Lung microvascular endothelial cell (primary cell): ENCODE measurements around the gene RWDD4. TPM values are rescaled to one million over a fixed set of nuclear protein-coding genes. Genes with fewer than 3 reads are reported as not detected.

ENCODE experiments used
- DNase-seq, 2 donors: peaks; one replicate each; pipeline versions ENCODE4 v3.0.0 to v3.0.0-alpha.2; 2010; ENCODE audit warnings: low read depth in 2 of 2
- total RNA-seq: library from RNA; depleted of rRNA; stranded (reverse); fragments of >200 nt; gene quantifications from 2 replicates; pipeline ENCODE4 v1.2.1, GENCODE V29; 2014

Gene RWDD4
- total RNA-seq, 1 donor from 2014 or later = 11.9 TPM

DNA sequence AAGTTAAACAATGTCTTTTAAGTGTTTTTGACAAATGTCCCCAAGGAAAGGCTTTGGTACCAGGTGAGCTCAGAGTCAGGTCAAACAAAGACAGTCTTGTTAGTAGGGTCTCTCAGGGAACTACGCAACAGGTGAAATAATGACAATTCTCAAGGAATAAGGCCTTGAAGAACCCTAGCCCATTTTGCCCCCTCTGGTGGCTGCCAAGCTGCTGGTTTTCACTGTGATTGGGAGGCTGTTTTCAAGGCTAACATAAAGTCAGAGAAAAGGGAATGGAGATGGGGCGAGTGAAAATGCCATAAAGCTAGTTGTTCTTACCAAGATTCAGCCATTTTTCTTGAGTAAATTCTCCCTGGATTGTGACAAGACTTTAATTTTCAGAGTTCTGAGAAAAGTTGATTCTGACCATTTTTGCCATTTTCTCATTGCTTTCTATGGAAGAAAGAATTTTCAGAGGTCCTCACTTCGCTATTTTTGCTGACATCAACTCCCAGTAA is 58.7 kb downstream of the RWDD4 start:
- peak; percentile 25 to 30 for DNase-seq

DNA sequence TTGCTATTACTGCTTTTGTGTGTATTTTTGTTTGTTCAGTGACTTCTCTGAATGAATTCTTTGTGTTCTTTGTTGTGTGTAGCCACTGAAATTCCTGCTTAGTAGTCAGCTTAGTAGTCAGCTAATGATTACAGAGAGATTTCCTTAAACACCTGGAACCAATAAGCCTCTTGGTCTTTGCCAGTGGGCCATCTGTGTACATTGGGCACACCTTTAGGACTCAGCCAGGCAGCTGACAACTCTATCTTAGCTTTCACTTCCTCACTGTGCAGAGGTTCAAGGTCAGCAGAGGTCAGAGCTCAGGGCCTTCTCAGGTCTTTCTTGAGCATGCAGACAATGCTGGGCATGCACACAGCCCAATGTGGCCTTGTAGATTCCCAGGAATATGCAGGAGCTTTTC is 59.3 kb downstream of the RWDD4 start:
- DNase-seq = no peak

DNA sequence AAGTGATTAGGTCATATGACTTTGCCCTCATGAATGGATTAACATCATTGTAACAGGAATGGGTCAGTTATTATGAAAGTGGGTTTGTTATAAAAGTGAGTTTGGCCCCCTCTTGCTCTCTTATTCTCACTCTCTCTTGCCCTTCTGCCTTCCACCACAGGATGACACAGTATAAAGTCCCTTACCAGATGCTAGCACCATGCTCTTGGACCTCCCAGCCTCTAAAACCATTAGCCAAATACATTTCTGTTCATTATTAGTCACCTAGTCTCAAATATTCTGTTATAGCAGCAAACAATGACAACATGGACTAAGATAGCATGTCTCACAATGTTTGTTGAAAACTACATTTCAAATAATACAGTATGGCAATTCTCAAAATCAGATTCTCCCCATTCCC is 59.7 kb downstream of the RWDD4 start:
- DNase-seq = no peak

DNA sequence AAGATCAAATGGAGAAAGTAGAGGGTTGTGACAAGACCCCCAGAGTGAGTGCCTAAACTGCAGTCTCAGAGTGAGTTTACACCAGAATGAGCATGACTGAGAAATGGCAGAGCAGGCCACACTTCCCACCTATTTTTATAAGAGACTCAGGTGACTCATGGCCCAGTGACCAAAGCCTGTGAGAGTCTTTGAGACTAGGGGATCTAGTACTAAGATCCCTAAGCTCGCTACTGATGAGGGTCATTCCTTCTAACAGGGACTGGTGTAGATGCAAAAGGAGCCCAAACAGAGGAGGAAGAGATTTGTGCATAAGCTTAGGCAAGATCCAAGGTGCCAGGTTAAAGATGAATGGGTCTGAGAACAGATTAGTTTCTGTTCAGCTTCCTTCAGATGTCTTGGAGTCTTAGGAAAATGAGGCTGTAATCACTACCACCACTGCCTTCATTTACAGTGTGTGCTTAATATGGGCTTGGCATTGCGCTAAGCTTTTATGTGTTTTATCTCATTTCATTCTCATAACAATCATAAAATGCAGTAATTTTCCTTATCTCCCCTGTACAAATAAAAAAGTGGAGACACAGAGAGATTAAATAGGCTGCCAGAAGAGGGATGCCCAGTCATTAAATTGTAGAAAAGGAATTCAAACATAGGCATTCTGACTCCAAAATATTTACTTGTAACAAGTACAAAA is 62.8 kb downstream of the RWDD4 start:
- no peak for DNase-seq

DNA sequence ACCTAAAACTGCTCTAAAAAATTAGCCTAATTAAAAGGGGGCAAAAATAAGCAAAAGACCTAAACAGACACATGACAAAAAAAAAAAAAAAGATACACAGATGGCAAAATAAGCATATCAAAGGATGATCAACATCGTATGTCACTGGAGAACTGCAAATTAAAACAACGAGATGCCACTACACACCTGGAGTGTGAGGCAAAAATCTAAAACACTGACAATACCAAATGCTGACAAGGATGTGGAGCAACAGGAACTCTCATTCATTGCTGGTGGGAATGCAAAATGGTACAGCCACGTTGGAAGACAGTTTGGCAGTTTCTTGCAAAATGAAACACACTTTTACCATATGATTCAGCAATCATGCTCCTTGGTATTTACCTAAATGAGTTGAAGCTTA is 64.2 kb downstream of the RWDD4 start:
- no peak for DNase-seq

DNA sequence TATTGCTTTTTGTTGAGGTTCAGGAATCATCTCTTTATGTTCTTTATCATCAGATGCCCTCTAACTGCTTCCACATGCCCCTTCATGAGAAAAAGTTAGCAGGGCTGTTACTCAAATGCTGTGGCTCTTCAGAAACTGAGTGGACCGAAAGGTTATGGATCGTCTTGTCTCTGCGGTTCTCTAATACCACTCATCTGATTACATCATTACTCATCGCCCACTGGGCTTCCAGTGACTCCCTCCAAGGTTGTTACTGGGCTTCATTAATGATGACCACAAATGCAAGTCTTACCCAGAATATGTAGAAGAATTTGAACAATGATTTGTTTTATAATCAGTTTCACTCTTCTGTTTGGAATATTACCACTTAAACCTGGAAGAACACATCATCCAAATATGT is 67.7 kb downstream of the RWDD4 start:
- DNase-seq = no peak

Other genes starting within 250 kb of the RWDD4 start
- gene CDKN2AIP, start 214.5 kb downstream of the RWDD4 start, total RNA-seq = 10.2 and 13.7 TPM in 2 replicates
- 3.4 and 3.9 TPM in 2 replicates for gene ING2, start 154.1 kb downstream of the RWDD4 start, total RNA-seq
- 21.6 and 22.6 TPM in 2 replicates for gene TRAPPC11, start 108 bp upstream of the RWDD4 start, total RNA-seq
- gene STOX2, start 246.1 kb upstream of the RWDD4 start, total RNA-seq = 3.9 and 24.2 TPM in 2 replicates